ENCODE data around the gene TM6SF1. TPM values are rescaled to one million over a fixed set of nuclear protein-coding genes. Genes with fewer than 3 reads are reported as not detected.

TM6SF1 gene
- total and polyA plus RNA-seq, 2 of the 8 experiments (the other 6 are each of a cell fraction or from before 2014, with no cell fraction given), result 0.74 to 1.0 TPM

DNA sequence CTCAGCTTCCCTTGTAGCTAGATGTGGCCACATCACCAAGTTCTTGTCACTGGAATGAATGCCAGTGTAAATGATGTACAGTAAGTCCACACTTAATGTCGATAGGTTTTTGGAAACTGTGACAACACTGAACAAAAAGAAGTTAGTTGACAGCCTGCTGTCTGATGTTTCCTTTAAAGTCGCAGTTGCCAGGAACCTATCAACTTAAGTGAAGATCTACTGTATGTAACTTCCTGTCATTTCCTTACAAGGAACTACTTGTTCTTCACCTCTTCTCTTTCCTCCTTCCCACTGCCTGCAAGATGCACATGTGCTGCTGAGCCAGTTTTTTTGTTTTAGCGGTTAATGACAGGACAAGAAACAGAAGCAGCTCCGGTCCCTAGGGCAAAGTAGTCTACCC lies 55.6 kb downstream of the TM6SF1 start:
- CTCF ChIA-PET (ENCODE audit: partially characterized antibody), result interaction anchor here (0.8 to 1.0 kb wide), 2 partner anchors 8 to 105 kb away, joined by 3 to 4 read pairs; no protein-coding TSS in a partner anchor
- peaks cover 0 to 12% (median 7%) of the 10 kb centered on the region in 4 experiments; a peak in 5 of 8 replicates for H3K36me3 ChIP-seq (ENCODE audit: control insufficient read depth in 2 of 4, insufficient read depth in 4 of 4, low read length in 3 of 4)

More for the DNA sequence above, 55.6 kb downstream of the TM6SF1 start:
- Histone ChIP-seq H4K5ac (ENCODE audit: insufficient read length, low read depth, low read length) (no peak overlapping the region), H2BK120ac (replicated peaks; ENCODE audit: low read depth, low read length) (no peak overlapping the region), H4K20me1 (replicated peaks in 1 of 2; ENCODE audit: control insufficient read depth in 1 of 2, insufficient read depth in 2 of 2, low read length in 2 of 2) (peaks cover 5 to 12% of the 10 kb centered on the region in 2 experiments), H3K4me2 (ENCODE audit: insufficient read depth in 1 of 2, low read depth in 2 of 2, low read length in 2 of 2) (no peak overlapping the region), H3K4me1 (replicated peaks in 1 of 4; ENCODE audit: control insufficient read depth in 3 of 4, insufficient read depth in 4 of 4, low read length in 3 of 4) (no peaks in the 10 kb centered on the region; a peak in 2 of 7 replicates), H3K4me3 (ENCODE audit: extremely low read depth in 1 of 4, insufficient read depth in 2 of 4, low read depth in 3 of 4, low read length in 4 of 4) (no peak overlapping the region), H3K9ac (replicated peaks in 1 of 4; ENCODE audit: extremely low read depth in 1 of 4, low read depth in 3 of 4, low read length in 3 of 4) (no peak overlapping the region), H2BK20ac (ENCODE audit: low read length) (no peak overlapping the region), H4K8ac (ENCODE audit: extremely low read depth, insufficient read depth, low read length) (no peak overlapping the region), H3K18ac (ENCODE audit: extremely low read depth, low read length) (no peak overlapping the region), H3K56ac (replicated peaks; ENCODE audit: insufficient read length, low read depth, low read length) (no peak overlapping the region), H2BK15ac (ENCODE audit: low read length) (no peak overlapping the region), H3K23ac (ENCODE audit: insufficient read length) (no peak overlapping the region), H2BK12ac (ENCODE audit: low read depth, low read length) (no peak overlapping the region), H3K4ac (replicated peaks; ENCODE audit: insufficient read length, low read depth, low read length) (no peak overlapping the region), H3K79me1 (ENCODE audit: low read depth, low read length) (no peaks in the 10 kb centered on the region; the same call in 1 of the 2 replicates), H2AK5ac (ENCODE audit: low read depth, low read length) (no peak overlapping the region), H3K79me2 (ENCODE audit: control insufficient read depth in 1 of 2, insufficient read depth in 2 of 2, low read length in 2 of 2) (peaks cover 4 to 55% of the 10 kb centered on the region in 2 experiments; a peak in 3 of 4 replicates), H3K27ac (ENCODE audit: low read depth, low read length) (no peak overlapping the region), H3K14ac (ENCODE audit: insufficient read length) (no peak overlapping the region), H3K9me3 (ENCODE audit: insufficient read depth in 2 of 2, low read depth in 1 of 2, low read length in 1 of 2) (no peaks in the 10 kb centered on the region), H2BK5ac (ENCODE audit: low read depth, low read length) (no peak overlapping the region), H3K23me2 (ENCODE audit: low read depth, low read length) (no peaks in the 10 kb centered on the region), H2AFZ (ENCODE audit: low read length) (no peak overlapping the region), H3K27me3 (replicated peaks in 1 of 4; ENCODE audit: control insufficient read depth in 3 of 4, extremely low read depth in 1 of 4, insufficient read depth in 3 of 4, low read length in 3 of 4) (no peaks in the 10 kb centered on the region), H4K91ac (replicated peaks; ENCODE audit: insufficient read length, low read length) (no peak overlapping the region)
- WGBS, 2 experiments (ENCODE audit: extremely low coverage in 1 of 2, insufficient coverage in 1 of 2, insufficient read length in 1 of 2, insufficient replicate concordance in 2 of 2, low coverage in 1 of 2, low lambda C conversion rate in 2 of 2, missing lambda C conversion rate in 1 of 2), result 93% methylated on average over 4 of the region's 4 CpGs; no CpG with 5 or more reads in 1 of the 2 experiments
- POLR2A ChIA-PET (ENCODE audit: partially characterized antibody), result no interaction called here
- TF ChIP-seq YY1 (IDR thresholded peaks at IDR 0.05; ENCODE audit: low read depth, low read length) (no peak), HDAC2 (IDR thresholded peaks at IDR 0.05; ENCODE audit: borderline replicate concordance in 1 of 2, low read depth in 2 of 2, low read length in 2 of 2) (no peak), SIRT6 (IDR thresholded peaks at IDR 0.05; ENCODE audit: low read length) (no peak), SP2 (IDR thresholded peaks at IDR 0.05; ENCODE audit: low read length) (no peak), SRF (IDR thresholded peaks at IDR 0.05; ENCODE audit: low read depth, low read length) (no peak), RAD21 (IDR thresholded peaks at IDR 0.05 in 1 of 2, conservative IDR thresholded peaks at IDR 0.05 in 1 of 2; ENCODE audit: low read depth in 2 of 2, low read length in 2 of 2) (no peak), POU5F1 (IDR thresholded peaks at IDR 0.05; ENCODE audit: low read depth, low read length) (no peak)
- no peak for DNase-seq (ENCODE audit: low read depth in 1 of 2, low spot score in 2 of 2)
- FAIRE-seq, result no peak

All from H1 (cell line).